ENCODE measurements around the gene DPH5.

DPH5 gene

GRCh38 chr1:101059945-101060542, 34.5 kb upstream of the DPH5 start:
- H3K36me3 ChIP-seq (ENCODE audit: control insufficient read depth, insufficient read depth, low read length) = no peaks in the 10 kb centered on the region
- no peaks in the 10 kb centered on the region for H3K4me1 ChIP-seq (ENCODE audit: control insufficient read depth, insufficient read depth, low read length, poor library complexity, severe bottlenecking)
- H3K9me3 ChIP-seq (ENCODE audit: control insufficient read depth, low read length) = no peaks in the 10 kb centered on the region
- H3K27ac ChIP-seq (ENCODE audit: insufficient read depth, low read length, poor library complexity, severe bottlenecking) = no peak overlapping the region
- DNase-seq = no peak
- no peaks in the 10 kb centered on the region for H3K27me3 ChIP-seq (replicated peaks; ENCODE audit: control insufficient read depth, insufficient read depth, low read length, poor library complexity, severe bottlenecking)
- H3K4me3 ChIP-seq (ENCODE audit: insufficient read depth, low read depth, low read length, poor library complexity, severe bottlenecking) = no peak overlapping the region

- peaks cover 4% of the 10 kb centered on the region for H3K36me3 ChIP-seq (ENCODE audit: control insufficient read depth, insufficient read depth, low read length)
- H3K4me1 ChIP-seq (ENCODE audit: control insufficient read depth, insufficient read depth, low read length, poor library complexity, severe bottlenecking) = no peaks in the 10 kb centered on the region
- DNase-seq = no peak
- no peak overlapping the region for H3K4me3 ChIP-seq (ENCODE audit: insufficient read depth, low read depth, low read length, poor library complexity, severe bottlenecking)
- no peak overlapping the region for H3K27ac ChIP-seq (ENCODE audit: insufficient read depth, low read length, poor library complexity, severe bottlenecking)
- no peaks in the 10 kb centered on the region for H3K9me3 ChIP-seq (ENCODE audit: control insufficient read depth, low read length)
- no peaks in the 10 kb centered on the region for H3K27me3 ChIP-seq (replicated peaks; ENCODE audit: control insufficient read depth, insufficient read depth, low read length, poor library complexity, severe bottlenecking)
These were observed 30.0 kb upstream of the DPH5 start for GRCh38 chr1:101055623-101056022.

GRCh38 chr1:101051688-101052638, 26.4 kb upstream of the DPH5 start:
- H3K4me1 ChIP-seq (ENCODE audit: control insufficient read depth, insufficient read depth, low read length, poor library complexity, severe bottlenecking) = no peaks in the 10 kb centered on the region
- DNase-seq = no peak
- H3K27ac ChIP-seq (ENCODE audit: insufficient read depth, low read length, poor library complexity, severe bottlenecking) = no peak overlapping the region
- H3K36me3 ChIP-seq (ENCODE audit: control insufficient read depth, insufficient read depth, low read length) = peaks cover 4% of the 10 kb centered on the region
- H3K4me3 ChIP-seq (ENCODE audit: insufficient read depth, low read depth, low read length, poor library complexity, severe bottlenecking) = no peak overlapping the region
- H3K27me3 ChIP-seq (replicated peaks; ENCODE audit: control insufficient read depth, insufficient read depth, low read length, poor library complexity, severe bottlenecking) = no peaks in the 10 kb centered on the region
- no peaks in the 10 kb centered on the region for H3K9me3 ChIP-seq (ENCODE audit: control insufficient read depth, low read length)

GRCh38 chr1:101050869-101051268, 25.3 kb upstream of the DPH5 start:
- peaks cover 4% of the 10 kb centered on the region for H3K36me3 ChIP-seq (ENCODE audit: control insufficient read depth, insufficient read depth, low read length)
- no peak for DNase-seq
- no peaks in the 10 kb centered on the region for H3K27me3 ChIP-seq (replicated peaks; ENCODE audit: control insufficient read depth, insufficient read depth, low read length, poor library complexity, severe bottlenecking)
- H3K27ac ChIP-seq (ENCODE audit: insufficient read depth, low read length, poor library complexity, severe bottlenecking) = no peak overlapping the region
- H3K9me3 ChIP-seq (ENCODE audit: control insufficient read depth, low read length) = no peaks in the 10 kb centered on the region
- H3K4me1 ChIP-seq (ENCODE audit: control insufficient read depth, insufficient read depth, low read length, poor library complexity, severe bottlenecking) = no peaks in the 10 kb centered on the region
- no peak overlapping the region for H3K4me3 ChIP-seq (ENCODE audit: insufficient read depth, low read depth, low read length, poor library complexity, severe bottlenecking)

- no peaks in the 10 kb centered on the region for H3K4me1 ChIP-seq (ENCODE audit: control insufficient read depth, insufficient read depth, low read length, poor library complexity, severe bottlenecking)
- H3K36me3 ChIP-seq (ENCODE audit: control insufficient read depth, insufficient read depth, low read length) = peaks cover 5% of the 10 kb centered on the region
- H3K27ac ChIP-seq (ENCODE audit: insufficient read depth, low read length, poor library complexity, severe bottlenecking) = no peak overlapping the region
- no peak overlapping the region for H3K4me3 ChIP-seq (ENCODE audit: insufficient read depth, low read depth, low read length, poor library complexity, severe bottlenecking)
- H3K9me3 ChIP-seq (ENCODE audit: control insufficient read depth, low read length) = peaks cover 5% of the 10 kb centered on the region
- H3K27me3 ChIP-seq (replicated peaks; ENCODE audit: control insufficient read depth, insufficient read depth, low read length, poor library complexity, severe bottlenecking) = no peaks in the 10 kb centered on the region
- no peak for DNase-seq
These were observed 19.2 kb upstream of the DPH5 start for GRCh38 chr1:101044749-101045148.

- Histone ChIP-seq H3K4me3 (ENCODE audit: insufficient read depth, low read depth, low read length, poor library complexity, severe bottlenecking) (no peak overlapping the region), H3K9me3 (ENCODE audit: control insufficient read depth, low read length) (peaks cover 5% of the 10 kb centered on the region), H3K27me3 (replicated peaks; ENCODE audit: control insufficient read depth, insufficient read depth, low read length, poor library complexity, severe bottlenecking) (no peaks in the 10 kb centered on the region), H3K27ac (ENCODE audit: insufficient read depth, low read length, poor library complexity, severe bottlenecking) (no peak overlapping the region), H3K4me1 (ENCODE audit: control insufficient read depth, insufficient read depth, low read length, poor library complexity, severe bottlenecking) (no peaks in the 10 kb centered on the region), H3K36me3 (ENCODE audit: control insufficient read depth, insufficient read depth, low read length) (peaks cover 5% of the 10 kb centered on the region)
- no peak for DNase-seq
These were observed 18.7 kb upstream of the DPH5 start for GRCh38 chr1:101044259-101044658.

GRCh38 chr1:101043776-101044175, 18.2 kb upstream of the DPH5 start:
- DNase-seq = no peak
- H3K4me3 ChIP-seq (ENCODE audit: insufficient read depth, low read depth, low read length, poor library complexity, severe bottlenecking) = no peak overlapping the region
- no peaks in the 10 kb centered on the region for H3K27me3 ChIP-seq (replicated peaks; ENCODE audit: control insufficient read depth, insufficient read depth, low read length, poor library complexity, severe bottlenecking)
- H3K27ac ChIP-seq (ENCODE audit: insufficient read depth, low read length, poor library complexity, severe bottlenecking) = no peak overlapping the region
- H3K4me1 ChIP-seq (ENCODE audit: control insufficient read depth, insufficient read depth, low read length, poor library complexity, severe bottlenecking) = no peaks in the 10 kb centered on the region
- peaks cover 5% of the 10 kb centered on the region for H3K36me3 ChIP-seq (ENCODE audit: control insufficient read depth, insufficient read depth, low read length)
- H3K9me3 ChIP-seq (ENCODE audit: control insufficient read depth, low read length) = peaks cover 5% of the 10 kb centered on the region

- H3K27me3 ChIP-seq (replicated peaks; ENCODE audit: control insufficient read depth, insufficient read depth, low read length, poor library complexity, severe bottlenecking) = no peaks in the 10 kb centered on the region
- peaks cover 5% of the 10 kb centered on the region for H3K36me3 ChIP-seq (ENCODE audit: control insufficient read depth, insufficient read depth, low read length)
- no peaks in the 10 kb centered on the region for H3K4me1 ChIP-seq (ENCODE audit: control insufficient read depth, insufficient read depth, low read length, poor library complexity, severe bottlenecking)
- no peak overlapping the region for H3K4me3 ChIP-seq (ENCODE audit: insufficient read depth, low read depth, low read length, poor library complexity, severe bottlenecking)
- DNase-seq = no peak
- no peak overlapping the region for H3K27ac ChIP-seq (ENCODE audit: insufficient read depth, low read length, poor library complexity, severe bottlenecking)
- peaks cover 5% of the 10 kb centered on the region for H3K9me3 ChIP-seq (ENCODE audit: control insufficient read depth, low read length)
These were observed 15.7 kb upstream of the DPH5 start for GRCh38 chr1:101041300-101041699.

- Histone ChIP-seq H3K27me3 (replicated peaks; ENCODE audit: control insufficient read depth, insufficient read depth, low read length, poor library complexity, severe bottlenecking) (no peaks in the 10 kb centered on the region), H3K27ac (ENCODE audit: insufficient read depth, low read length, poor library complexity, severe bottlenecking) (no peak overlapping the region), H3K4me1 (ENCODE audit: control insufficient read depth, insufficient read depth, low read length, poor library complexity, severe bottlenecking) (no peaks in the 10 kb centered on the region), H3K36me3 (ENCODE audit: control insufficient read depth, insufficient read depth, low read length) (peaks cover 5% of the 10 kb centered on the region), H3K4me3 (ENCODE audit: insufficient read depth, low read depth, low read length, poor library complexity, severe bottlenecking) (no peak overlapping the region), H3K9me3 (ENCODE audit: control insufficient read depth, low read length) (peaks cover 5% of the 10 kb centered on the region)
- DNase-seq = no peak
These were observed 15.1 kb upstream of the DPH5 start for GRCh38 chr1:101040666-101041065.

GRCh38 chr1:101039245-101039644, 13.7 kb upstream of the DPH5 start:
- Histone ChIP-seq H3K4me3 (ENCODE audit: insufficient read depth, low read depth, low read length, poor library complexity, severe bottlenecking) (no peak overlapping the region), H3K9me3 (ENCODE audit: control insufficient read depth, low read length) (peaks cover 5% of the 10 kb centered on the region), H3K4me1 (ENCODE audit: control insufficient read depth, insufficient read depth, low read length, poor library complexity, severe bottlenecking) (no peaks in the 10 kb centered on the region), H3K36me3 (ENCODE audit: control insufficient read depth, insufficient read depth, low read length) (peaks cover 5% of the 10 kb centered on the region), H3K27ac (ENCODE audit: insufficient read depth, low read length, poor library complexity, severe bottlenecking) (no peak overlapping the region), H3K27me3 (replicated peaks; ENCODE audit: control insufficient read depth, insufficient read depth, low read length, poor library complexity, severe bottlenecking) (no peaks in the 10 kb centered on the region)
- no peak for DNase-seq
